ENCODE results near the gene SEMA3D.

The SEMA3D gene

DNA sequence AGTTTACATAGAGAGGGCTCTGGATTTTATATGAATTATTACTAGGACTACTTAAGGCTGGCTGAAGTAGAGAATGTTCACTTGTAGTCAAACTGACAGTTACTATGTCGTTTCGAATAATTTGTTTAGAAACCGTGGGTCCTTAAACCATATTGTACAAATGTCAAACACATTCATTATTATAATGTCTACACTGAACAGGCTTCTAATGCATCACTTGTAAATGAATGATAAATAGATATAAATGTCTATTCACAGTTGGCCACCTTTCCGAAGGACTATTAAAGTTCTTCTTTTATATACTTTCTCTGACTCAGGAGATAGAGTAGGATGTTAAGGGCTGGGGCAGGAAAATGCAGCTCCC is 95.3 kb downstream of the SEMA3D start:
- DNase-seq (ENCODE audit: low spot score) = no peak
- TF ChIP-seq, protein P1, sequence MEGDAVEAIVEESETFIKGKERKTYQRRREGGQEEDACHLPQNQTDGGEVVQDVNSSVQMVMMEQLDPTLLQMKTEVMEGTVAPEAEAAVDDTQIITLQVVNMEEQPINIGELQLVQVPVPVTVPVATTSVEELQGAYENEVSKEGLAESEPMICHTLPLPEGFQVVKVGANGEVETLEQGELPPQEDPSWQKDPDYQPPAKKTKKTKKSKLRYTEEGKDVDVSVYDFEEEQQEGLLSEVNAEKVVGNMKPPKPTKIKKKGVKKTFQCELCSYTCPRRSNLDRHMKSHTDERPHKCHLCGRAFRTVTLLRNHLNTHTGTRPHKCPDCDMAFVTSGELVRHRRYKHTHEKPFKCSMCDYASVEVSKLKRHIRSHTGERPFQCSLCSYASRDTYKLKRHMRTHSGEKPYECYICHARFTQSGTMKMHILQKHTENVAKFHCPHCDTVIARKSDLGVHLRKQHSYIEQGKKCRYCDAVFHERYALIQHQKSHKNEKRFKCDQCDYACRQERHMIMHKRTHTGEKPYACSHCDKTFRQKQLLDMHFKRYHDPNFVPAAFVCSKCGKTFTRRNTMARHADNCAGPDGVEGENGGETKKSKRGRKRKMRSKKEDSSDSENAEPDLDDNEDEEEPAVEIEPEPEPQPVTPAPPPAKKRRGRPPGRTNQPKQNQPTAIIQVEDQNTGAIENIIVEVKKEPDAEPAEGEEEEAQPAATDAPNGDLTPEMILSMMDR (IDR thresholded peaks at IDR 0.05; ENCODE audit: extremely low read depth, missing control alignments) = no peak

DNA sequence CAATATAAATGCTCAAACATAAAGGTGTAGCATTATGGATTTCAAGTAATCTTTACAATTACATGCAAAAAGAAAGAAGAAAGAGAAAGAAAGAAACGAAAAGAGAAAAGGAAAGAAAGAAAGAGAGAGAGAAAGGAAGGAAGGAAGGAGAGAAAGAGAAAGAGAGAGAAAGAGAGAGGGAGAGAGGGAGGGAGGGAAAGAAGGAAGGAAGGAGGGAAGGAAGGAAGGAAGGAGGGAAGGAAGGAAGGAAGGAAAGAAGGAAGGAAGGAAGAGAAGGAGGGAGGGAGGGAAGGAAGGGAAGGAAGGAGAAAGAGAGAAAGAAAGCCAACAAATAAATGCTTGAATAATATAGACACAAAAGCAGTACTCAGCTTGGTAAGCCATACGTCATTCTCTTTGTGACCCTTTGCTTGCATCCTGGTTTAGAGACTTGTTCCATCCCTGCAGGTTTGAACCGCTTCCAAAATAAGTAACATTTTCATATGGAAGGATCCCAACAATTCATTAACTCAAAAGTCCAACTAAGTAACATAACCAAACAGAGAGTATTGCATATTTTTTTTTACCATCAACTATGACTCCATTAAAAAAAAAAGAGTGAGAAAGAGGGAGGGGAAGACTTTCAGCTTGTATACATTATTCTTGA is 95.8 kb downstream of the SEMA3D start:
- no peak for DNase-seq (ENCODE audit: low spot score)
- TF ChIP-seq, protein P1 (IDR thresholded peaks at IDR 0.05; ENCODE audit: extremely low read depth, missing control alignments) = no peak

DNA sequence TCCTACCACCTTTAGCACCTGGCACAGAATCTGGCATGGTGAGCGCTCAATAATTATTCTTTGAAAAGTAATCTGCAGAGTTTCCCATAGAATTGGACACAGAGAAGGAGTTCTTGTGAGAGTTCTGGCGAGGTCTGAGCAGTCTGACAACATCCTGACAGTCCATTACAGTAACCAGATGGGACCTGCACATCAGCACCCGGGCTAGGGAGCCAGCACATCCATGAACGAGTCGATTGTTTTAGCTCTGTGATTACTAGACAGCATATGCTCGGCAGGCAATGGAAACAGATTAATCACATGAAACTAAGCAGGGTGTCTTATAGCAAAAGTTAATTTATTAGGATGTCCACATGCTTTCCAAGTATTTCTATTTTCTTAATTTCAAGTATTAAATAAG is 96.7 kb downstream of the SEMA3D start:
- no peak for DNase-seq (ENCODE audit: low spot score)
- TF ChIP-seq, protein P1 (IDR thresholded peaks at IDR 0.05; ENCODE audit: extremely low read depth, missing control alignments) = no peak

DNA sequence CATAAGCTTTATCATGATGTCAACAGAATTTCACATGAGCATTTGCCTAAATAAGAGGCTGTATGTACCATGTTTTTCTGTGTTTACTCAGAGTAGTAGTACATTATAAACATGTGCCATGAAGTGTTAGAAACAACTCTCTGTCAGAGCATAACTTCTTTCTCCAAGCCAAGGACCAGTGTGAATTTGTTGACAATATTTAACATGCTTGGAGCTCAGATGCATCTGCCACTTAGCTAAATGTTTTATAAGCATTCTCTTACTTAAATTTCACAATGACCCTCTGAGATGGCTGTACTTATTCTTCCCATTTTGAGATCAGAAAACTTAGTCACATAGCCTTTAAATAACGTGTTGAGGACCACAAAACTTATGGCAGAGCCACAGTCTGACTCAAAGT is 105.0 kb downstream of the SEMA3D start:
- TF ChIP-seq, protein P1 (IDR thresholded peaks at IDR 0.05; ENCODE audit: extremely low read depth, missing control alignments) = no peak
- DNase-seq (ENCODE audit: low spot score) = no peak

DNA sequence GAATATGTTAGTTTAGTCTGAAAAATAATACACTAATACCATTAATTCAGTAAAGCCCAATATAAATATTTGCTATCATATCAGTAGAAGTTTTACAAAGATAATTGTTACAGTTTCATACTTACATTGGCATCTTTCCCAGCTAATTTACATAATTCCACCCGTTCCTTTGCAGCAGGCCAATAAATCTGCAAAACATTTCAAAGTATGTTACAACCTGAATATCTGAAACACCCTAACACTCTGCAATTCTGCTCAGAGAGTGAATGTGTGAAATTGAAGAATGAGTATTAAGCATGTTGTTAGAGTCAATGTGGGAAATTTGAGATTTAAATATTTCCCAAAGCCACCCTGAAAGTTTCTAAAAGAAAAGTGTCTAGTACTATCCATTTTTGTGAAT is 105.5 kb downstream of the SEMA3D start:
- no peak for DNase-seq (ENCODE audit: low spot score)
- TF ChIP-seq, protein P1 (IDR thresholded peaks at IDR 0.05; ENCODE audit: extremely low read depth, missing control alignments) = no peak

DNA sequence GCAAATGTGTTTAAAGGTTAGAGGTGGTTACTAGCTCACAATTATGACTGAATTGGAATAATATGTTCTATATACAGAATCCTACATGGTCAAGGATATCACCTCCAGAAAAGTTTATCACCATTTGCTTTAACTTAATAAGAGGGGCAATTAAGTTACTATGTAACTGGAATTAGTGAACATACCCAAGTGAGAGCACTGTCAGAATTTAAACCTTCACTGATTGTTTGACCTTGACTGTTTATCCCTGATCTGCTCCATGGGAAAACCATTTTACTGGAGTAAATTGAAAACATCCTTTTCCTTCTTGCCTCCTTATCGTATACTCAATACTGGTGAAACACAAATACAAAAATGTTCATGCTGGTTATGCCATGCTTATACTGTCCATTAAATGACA is 107.4 kb downstream of the SEMA3D start:
- DNase-seq (ENCODE audit: low spot score) = no peak
- TF ChIP-seq, protein P1 (IDR thresholded peaks at IDR 0.05; ENCODE audit: extremely low read depth, missing control alignments) = no peak

DNA sequence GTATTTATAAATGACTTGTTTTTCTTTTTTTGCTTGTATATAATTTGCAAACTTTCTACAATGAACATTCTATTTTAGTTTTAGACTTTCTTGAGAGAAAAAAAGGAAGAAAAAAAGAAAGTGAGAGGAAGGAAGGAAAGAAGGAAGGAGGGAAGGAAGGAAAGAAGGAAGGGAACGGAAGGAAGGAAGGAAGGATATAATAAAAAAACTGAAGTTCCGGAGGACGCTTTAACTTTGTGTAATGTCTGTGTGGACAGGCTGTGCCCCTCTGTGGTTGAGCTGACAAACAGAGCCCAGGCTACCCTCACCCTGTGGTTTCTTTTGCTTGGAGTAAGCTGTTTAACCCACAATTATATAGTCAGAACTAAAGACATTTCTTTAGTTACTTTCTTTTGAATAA is 108.7 kb downstream of the SEMA3D start:
- TF ChIP-seq, protein P1 (IDR thresholded peaks at IDR 0.05; ENCODE audit: extremely low read depth, missing control alignments) = no peak
- DNase-seq (ENCODE audit: low spot score) = no peak
